ENCODE data around the gene CDH13.

DNA sequence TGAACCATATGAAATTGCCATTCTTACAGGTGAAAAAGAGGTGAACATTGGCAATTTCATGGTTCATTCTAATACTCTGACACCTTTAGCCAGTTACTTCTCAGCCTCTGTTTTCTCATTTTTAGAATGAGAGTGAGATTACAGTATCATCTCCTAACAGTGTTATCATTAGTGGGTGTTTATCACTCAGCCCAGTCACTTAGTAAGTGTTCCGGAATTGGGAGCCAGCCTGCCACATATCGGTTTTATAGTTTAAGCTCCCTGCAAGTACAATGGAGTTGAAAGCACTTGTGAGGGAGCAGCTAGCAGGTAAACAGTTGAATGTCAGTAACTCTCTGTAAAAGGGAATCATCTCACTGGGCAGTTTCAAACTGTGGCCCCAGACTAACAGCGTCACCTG, 597.9 kb downstream of the CDH13 start:
- no peak for TF ChIP-seq CTCF (IDR thresholded peaks at IDR 0.05)
- no peak for TF ChIP-seq POLR2AphosphoS5 (IDR thresholded peaks at IDR 0.05)
- TF ChIP-seq POLR2A (IDR thresholded peaks at IDR 0.05): no peak
- no peak for TF ChIP-seq EP300 (IDR thresholded peaks at IDR 0.05)
